ENCODE data around the gene TRPV2.
"Not testable (repeated sequence)": the region's sequence is repeated elsewhere in the genome, so short reads cannot be mapped to it uniquely, and the experiment has no call there.

The TRPV2 gene

GRCh38 chr17:16398270-16399267 lies 16.8 kb upstream of the TRPV2 start:
- DNase-seq, result no peak
- intact Hi-C loops (cut with DNase I), result no loop called here

- DNase-seq; intact Hi-C loops (cut with DNase I): not testable (repeated sequence)
Observed at GRCh38 chr17:16403847-16404246, 11.5 kb upstream of the TRPV2 start.

GRCh38 chr17:16406742-16407674 lies 8.4 kb upstream of the TRPV2 start:
- intact Hi-C loops (cut with DNase I), result no loop called here
- DNase-seq, result peak in 2 of 42 donors; percentile 17 to 40

- intact Hi-C loops (cut with DNase I), result no loop called here
- DNase-seq, result peak in 40 of 42 donors; percentile 32 to 85 (median 65)
Observed at GRCh38 chr17:16407911-16408588, 7.3 kb upstream of the TRPV2 start.

GRCh38 chr17:16417399-16417798 lies 2.0 kb downstream of the TRPV2 start:
- intact Hi-C loops (cut with DNase I), result no loop called here
- DNase-seq, result no peak

DNA sequence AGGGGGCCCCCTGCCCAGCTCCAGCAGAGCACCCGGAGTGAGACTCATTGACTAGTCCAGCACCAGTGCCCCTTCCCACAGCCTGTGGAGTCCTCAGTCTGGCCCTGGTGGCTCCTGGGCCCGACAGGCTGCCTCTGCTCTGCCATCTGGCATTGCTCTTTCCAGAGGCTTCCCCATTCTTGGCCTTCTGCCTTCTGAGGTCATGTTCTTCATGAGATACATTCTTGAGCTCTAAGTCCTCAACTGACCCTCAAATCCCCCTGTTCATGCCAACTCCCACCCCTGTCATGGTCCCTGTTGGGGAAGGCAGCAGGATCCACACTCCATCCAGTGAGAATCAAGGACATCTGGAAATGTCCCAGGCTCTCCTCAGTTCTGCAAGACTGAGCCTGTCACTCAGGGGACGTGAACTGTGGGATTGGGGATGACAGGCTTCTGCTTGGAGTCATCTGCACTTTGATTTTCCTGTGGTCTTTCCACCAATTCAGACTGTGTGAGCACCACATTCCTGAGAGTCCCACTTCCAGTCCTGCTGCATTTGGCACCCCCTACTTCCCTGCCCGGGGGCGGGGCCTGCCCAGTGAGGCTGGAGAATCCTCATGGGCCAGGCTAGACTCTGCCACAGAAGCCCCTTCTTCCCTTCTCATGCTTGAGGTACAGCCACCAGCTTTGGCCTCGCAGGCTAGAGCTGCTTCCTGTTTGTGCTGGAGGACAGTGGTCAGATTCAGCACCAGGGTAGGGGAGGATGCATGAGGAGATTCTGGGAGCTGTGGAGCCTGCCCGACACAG lies 2.7 kb downstream of the TRPV2 start:
- DNase-seq, result no peak
- intact Hi-C loops (cut with DNase I), result no loop called here

GRCh38 chr17:16418685-16419068 lies 3.3 kb downstream of the TRPV2 start:
- DNase-seq, result no peak
- intact Hi-C loops (cut with DNase I), result no loop called here

DNA sequence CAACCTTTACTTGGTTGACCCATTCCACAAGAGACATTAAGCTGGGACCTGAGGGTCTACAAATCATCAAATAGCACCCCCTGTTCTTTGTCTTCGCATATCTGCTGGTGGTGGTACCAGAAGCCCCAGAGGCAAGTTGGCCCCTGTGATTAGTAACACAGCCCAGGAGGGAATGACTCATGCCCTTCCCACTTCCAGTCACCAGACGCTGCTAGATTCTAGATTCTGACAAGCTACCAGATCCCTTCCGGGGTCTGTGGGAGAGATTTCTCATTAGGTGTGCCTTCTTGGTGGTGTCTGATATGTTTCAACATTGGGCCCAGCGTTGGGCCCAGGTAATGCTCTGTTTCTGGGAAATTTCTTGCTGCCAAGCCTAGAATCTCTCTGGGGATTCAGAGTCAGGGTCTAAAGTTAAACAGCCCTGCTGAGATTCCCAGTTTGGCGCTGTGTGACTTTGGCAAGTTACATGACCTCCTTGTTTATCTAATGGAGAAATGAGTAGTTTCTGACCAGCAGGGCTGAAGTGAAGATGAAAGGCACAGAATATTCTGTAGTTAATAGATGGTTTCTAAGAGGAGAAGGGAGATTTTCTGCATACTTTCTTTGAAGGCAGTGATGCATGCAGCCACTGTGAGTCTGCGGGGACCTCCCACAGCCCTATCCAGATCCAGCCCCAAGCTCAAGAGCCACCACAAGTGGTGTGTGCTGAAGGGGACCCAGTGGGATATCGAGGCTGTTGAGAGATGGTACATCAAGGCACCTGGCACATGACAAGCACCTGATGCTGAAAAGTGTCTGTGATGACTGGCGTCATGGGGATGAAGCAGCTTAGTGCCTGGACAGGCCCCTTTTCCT lies 3.9 kb downstream of the TRPV2 start:
- DNase-seq, result peak in 19 of 42 donors; percentile 29 to 71 (median 50)
- intact Hi-C loops (cut with DNase I), result no loop called here

DNA sequence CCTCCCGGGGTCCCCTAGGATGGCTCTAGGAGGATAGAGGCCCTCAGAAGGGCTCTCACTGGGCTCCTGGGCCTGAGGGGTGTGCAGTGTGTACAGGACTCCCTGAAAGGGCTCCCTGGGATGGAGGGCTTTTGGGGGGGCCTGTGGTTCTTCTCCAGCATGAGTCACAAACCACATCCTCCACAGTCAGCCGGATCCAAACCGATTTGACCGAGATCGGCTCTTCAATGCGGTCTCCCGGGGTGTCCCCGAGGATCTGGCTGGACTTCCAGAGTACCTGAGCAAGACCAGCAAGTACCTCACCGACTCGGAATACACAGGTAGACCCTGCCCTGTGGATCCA lies 4.5 kb downstream of the TRPV2 start:
- no peak for DNase-seq

GRCh38 chr17:16422416-16422815 lies 7.0 kb downstream of the TRPV2 start:
- intact Hi-C loops (cut with DNase I), result no loop called here
- DNase-seq, result no peak

More for the DNA sequence above, 4.5 kb downstream of the TRPV2 start:
- intact Hi-C loops (cut with DNase I), result no loop called here

DNA sequence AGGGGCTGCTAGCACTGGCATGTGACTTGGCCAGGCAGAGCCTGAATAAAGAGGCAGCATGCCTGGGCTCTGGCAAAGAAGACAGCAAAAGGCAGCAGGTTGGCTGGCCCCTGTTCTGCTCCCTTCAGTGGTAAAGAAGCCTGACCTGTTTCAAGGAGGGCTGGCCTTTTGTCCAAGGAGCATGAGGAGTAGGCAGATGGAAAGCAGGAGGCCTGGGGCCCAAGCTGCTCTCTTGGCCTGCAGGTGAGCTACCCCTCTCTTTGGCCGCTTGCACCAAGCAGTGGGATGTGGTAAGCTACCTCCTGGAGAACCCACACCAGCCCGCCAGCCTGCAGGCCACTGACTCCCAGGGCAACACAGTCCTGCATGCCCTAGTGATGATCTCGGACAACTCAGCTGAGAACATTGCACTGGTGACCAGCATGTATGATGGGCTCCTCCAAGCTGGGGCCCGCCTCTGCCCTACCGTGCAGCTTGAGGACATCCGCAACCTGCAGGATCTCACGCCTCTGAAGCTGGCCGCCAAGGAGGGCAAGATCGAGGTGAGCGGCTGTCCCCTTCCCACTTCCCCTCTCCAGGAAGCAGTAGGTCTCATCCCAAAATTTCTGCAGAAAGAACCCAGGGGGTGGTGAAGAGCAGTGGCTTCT lies 8.0 kb downstream of the TRPV2 start:
- no peak for DNase-seq
- intact Hi-C loops (cut with DNase I), result no loop called here

DNA sequence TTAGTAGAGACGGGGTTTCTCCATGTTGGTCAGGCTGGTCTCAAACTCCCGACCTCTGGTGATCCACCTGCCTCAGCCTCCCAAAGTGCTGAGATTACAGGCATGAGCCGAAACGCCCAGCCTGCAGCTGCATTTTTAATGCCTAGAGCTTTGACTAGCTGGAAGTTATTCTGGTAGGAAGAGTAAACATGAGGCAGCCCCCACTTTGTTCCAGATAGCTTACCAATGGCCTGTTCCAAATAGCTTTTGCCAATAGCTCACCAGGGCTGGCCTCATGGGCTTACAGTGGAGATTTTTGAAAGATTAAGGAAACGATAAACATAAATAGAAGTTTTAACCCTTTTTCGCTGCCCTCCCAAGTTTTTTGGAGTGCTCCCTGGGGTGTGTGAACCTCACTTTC lies 9.8 kb downstream of the TRPV2 start:
- intact Hi-C loops (cut with DNase I), result no loop called here
- DNase-seq, result no peak

DNA sequence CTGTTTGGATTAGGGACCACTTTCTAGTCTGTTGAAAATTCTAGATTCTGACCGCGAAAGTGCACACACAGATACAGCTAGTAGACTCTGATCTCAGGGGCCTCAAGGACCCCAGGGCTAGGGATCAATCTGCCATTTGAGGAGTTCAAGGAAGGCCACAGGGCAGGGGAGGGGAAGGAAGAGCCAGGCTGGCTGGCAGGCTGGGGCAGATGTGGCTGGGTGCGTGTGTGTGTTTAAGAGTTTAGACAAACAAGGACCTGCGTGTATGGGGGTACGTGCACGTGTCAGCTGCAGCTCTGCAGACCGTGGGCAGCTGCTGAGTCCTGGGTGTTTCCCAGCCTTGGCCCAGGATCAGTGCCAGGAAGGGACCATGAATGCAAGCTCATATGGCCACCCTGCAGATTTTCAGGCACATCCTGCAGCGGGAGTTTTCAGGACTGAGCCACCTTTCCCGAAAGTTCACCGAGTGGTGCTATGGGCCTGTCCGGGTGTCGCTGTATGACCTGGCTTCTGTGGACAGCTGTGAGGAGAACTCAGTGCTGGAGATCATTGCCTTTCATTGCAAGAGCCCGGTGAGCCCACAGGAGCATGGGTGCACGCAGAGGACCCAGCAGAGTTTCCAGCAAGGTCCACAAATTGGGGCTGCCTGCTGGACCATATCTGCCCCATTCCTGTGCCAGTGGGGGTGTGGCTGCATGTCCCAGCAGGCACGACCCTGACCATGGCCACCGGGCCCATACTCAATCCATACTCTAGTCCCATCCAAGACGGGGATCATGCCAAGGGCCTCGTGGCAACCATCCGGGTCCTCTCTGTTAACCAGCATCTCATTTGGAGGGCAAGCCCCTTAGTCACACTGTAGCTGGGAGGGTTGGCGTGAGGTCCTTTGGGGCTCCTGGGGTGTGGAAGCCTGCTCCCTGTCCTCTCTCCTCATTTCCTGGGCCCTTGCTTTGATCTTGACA lies 10.6 kb downstream of the TRPV2 start:
- no peak for DNase-seq
- intact Hi-C loops (cut with DNase I), result no loop called here

DNA sequence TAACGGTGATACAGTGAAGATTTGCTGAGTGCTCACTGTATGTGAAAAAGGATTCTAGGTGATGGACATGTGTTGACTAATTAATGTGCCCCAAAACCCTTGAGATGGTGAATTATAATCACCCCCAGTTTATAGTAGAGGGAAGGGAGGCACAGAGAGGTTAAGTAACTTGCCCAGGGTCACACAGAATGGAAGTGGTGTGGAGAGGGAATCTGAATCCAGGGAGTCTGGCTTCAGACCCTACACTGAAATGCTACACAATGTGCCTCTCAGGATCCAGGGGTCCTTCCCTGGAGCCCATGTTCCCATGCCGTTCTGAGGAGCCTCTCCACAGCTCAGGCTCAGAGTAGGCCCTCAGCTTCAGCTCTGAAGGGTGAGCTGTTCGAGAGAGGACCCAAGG lies 11.6 kb downstream of the TRPV2 start:
- intact Hi-C loops (cut with DNase I), result no loop called here
- DNase-seq, result no peak

DNA sequence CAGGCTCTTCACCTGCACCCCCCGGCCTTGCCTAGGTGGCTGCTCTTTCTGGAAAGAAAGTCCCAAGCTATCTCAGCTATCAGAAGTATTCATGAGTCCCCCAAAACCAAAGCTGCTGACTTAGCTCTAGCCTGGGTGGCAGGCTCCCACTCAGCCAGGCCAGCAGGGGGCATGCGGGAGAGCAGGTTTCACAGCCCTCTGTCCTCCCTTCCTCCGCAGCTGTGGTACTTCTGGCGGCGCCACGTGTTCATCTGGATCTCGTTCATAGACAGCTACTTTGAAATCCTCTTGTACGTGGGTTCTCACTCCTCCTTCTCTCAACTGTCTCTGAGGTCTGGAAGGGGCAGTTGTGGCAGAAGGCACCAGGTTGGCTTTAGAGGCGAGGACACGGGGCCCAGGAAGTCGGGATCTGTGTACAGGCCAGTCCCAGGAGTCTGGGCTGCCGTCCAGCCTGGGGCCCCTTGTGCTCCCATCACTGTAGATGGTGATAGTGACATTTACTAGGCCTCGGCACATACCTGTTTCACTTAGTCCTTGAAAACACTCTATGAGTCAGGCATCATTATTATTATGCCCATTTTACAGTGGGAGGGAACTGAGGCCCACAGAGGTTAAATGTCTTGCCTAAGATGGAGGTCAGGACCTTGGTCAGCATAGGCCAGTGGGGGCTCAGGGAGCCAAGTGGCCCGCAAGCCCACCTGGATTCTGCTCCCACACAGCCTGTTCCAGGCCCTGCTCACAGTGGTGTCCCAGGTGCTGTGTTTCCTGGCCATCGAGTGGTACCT lies 12.9 kb downstream of the TRPV2 start:
- intact Hi-C loops (cut with DNase I), result no loop called here
- DNase-seq, result peak in 41 of 42 donors; percentile 43 to 86 (median 70)
